ENCODE results near the gene SNTG2.
"Not testable (repeated sequence)": the region's sequence is repeated elsewhere in the genome, so short reads cannot be mapped to it uniquely, and the experiment has no call there.

SNTG2 gene

DNA sequence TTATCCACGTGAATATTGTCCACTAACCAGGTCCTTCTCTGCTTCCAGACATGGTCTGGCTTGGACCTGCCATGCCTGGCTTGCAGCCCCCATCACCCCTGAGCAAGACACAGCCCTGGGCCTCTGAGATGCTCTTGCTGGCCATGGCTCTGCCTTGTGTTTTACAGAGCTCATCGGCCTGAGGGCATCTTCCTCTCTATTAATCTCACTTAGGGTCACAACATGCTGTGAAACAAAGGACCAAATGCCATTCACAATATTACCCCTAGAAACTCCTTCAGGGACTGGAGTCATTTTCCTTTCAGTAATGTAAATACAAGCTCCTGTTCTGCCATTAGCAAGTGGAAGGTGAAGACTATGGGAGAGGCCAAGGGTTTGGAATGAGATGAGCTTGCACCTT is 455.8 kb downstream of the SNTG2 start:
- DNase-seq, result no peak
- H3K4me3 ChIP-seq (ENCODE audit: low read depth, low read length), result no peak overlapping the region
- no peaks in the 10 kb centered on the region for H3K9me3 ChIP-seq (ENCODE audit: severe bottlenecking)
- TF ChIP-seq, protein P1, sequence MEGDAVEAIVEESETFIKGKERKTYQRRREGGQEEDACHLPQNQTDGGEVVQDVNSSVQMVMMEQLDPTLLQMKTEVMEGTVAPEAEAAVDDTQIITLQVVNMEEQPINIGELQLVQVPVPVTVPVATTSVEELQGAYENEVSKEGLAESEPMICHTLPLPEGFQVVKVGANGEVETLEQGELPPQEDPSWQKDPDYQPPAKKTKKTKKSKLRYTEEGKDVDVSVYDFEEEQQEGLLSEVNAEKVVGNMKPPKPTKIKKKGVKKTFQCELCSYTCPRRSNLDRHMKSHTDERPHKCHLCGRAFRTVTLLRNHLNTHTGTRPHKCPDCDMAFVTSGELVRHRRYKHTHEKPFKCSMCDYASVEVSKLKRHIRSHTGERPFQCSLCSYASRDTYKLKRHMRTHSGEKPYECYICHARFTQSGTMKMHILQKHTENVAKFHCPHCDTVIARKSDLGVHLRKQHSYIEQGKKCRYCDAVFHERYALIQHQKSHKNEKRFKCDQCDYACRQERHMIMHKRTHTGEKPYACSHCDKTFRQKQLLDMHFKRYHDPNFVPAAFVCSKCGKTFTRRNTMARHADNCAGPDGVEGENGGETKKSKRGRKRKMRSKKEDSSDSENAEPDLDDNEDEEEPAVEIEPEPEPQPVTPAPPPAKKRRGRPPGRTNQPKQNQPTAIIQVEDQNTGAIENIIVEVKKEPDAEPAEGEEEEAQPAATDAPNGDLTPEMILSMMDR (IDR thresholded peaks at IDR 0.05; ENCODE audit: low read depth, low read length), result no peak
- no peaks in the 10 kb centered on the region for H3K36me3 ChIP-seq
- H3K27me3 ChIP-seq (ENCODE audit: insufficient read depth, low read depth, severe bottlenecking), result no peaks in the 10 kb centered on the region
- H3K27ac ChIP-seq, result no peak overlapping the region

DNA sequence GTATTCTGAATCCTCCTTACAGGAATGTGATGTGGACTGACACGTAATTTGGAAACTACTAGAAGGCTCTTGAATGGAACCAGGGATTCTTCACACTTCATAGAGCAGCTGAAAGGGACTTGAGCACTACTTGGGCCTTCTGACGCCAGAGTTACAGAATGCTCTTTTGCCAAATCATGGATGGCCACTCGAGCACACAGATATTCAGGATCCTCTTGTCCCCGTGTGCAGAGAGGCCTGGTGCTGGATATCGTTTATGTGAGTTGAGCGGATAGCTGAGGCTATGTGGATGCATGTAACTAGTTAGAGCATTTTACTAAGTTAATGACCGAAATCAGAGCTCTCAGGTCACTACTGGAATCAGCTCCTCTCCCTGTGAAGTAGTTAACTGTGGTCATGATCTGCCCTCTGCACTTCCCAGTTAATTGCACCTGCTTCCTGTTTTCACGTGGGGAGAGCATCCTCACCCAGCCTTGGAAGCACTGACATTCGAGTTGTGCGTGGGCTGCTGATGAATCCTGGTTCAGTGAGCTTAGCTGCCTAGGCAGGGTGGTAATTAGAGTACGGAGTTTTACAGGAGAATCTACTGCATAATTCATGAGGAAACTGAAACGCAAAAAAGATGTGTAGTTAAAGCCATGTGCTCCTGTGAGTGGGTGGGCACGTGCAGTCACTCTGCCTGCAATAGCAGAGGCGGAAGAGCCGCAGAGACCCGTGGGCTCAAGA is 457.5 kb downstream of the SNTG2 start:
- H3K4me3 ChIP-seq (ENCODE audit: low read depth, low read length), result no peak overlapping the region
- no peaks in the 10 kb centered on the region for H3K36me3 ChIP-seq
- no peak for DNase-seq
- TF ChIP-seq, protein P1 (IDR thresholded peaks at IDR 0.05; ENCODE audit: low read depth, low read length), result no peak
- no peak overlapping the region for H3K27ac ChIP-seq
- no peaks in the 10 kb centered on the region for H3K27me3 ChIP-seq (ENCODE audit: insufficient read depth, low read depth, severe bottlenecking)
- H3K9me3 ChIP-seq (ENCODE audit: severe bottlenecking), result peaks cover 3% of the 10 kb centered on the region

DNA sequence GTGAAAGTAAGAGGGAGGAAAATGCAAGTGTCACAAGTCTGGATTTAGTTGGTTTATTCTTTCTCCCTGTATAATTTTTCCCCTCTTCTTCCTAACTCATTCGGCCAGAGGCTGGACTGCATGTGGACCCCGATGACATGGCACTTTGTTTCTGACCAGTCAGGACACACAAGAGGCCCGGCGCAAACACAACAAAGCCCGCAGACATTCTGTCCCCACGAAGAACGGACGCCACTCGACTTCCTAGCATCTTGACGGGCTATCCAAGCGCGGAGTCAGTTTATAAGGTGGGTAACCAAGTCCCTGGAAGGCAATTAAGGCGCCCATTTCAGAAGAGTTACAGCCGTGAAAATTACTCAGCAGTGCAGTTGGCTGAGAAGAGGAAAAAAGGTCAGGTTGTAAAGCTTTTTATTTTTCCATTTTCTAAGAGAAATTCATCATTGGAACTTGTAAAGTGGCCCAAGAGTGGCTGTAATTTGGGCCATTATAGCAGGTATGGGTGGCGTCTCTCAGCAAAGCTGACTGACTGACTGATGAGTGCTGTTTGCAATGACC is 462.6 kb downstream of the SNTG2 start, which contains the start of gene TPO:
Gene TPO, plus strand, starts transcription at position 308 of the 555 bp plus-strand sequence. CDS start 946 bp downstream, outside the sequence.
- TF ChIP-seq, protein P1 (IDR thresholded peaks at IDR 0.05; ENCODE audit: low read depth, low read length), result no peak
- DNase-seq, result no peak
- Histone ChIP-seq H3K27ac (no peak within 1 kb of the TSS), H3K4me3 (ENCODE audit: low read depth, low read length) (no peak within 1 kb of the TSS), H3K9me3 (ENCODE audit: severe bottlenecking) (peaks cover 3% of the 10 kb centered on the region), H3K27me3 (ENCODE audit: insufficient read depth, low read depth, severe bottlenecking) (no peaks in the 10 kb centered on the region), H3K36me3 (no peaks in the 10 kb centered on the region)

DNA sequence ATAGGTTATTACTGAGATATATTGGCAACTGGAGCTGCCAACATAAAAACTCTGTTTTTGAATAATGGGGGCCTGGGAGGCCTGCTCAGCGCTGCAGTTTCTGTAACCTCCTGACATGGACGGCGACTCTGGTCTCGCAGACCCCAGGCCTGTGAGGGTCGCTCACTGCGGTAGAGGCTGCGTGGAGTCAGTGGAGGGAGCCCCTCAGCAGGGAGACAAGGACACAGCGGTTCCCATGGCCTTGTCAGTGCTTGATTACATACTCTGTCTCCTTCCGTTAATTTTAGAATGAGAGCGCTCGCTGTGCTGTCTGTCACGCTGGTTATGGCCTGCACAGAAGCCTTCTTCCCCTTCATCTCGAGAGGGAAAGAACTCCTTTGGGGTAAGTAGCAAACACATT is 463.5 kb downstream of the SNTG2 start:
- no peaks in the 10 kb centered on the region for H3K27me3 ChIP-seq (ENCODE audit: insufficient read depth, low read depth, severe bottlenecking)
- H3K4me3 ChIP-seq (ENCODE audit: low read depth, low read length), result no peak overlapping the region
- no peaks in the 10 kb centered on the region for H3K36me3 ChIP-seq
- DNase-seq, result no peak
- H3K27ac ChIP-seq, result no peak overlapping the region
- TF ChIP-seq, protein P1 (IDR thresholded peaks at IDR 0.05; ENCODE audit: low read depth, low read length), result peak; percentile 16; the same call in 1 of the 2 replicates
- H3K9me3 ChIP-seq (ENCODE audit: severe bottlenecking), result peaks cover 3% of the 10 kb centered on the region

DNA sequence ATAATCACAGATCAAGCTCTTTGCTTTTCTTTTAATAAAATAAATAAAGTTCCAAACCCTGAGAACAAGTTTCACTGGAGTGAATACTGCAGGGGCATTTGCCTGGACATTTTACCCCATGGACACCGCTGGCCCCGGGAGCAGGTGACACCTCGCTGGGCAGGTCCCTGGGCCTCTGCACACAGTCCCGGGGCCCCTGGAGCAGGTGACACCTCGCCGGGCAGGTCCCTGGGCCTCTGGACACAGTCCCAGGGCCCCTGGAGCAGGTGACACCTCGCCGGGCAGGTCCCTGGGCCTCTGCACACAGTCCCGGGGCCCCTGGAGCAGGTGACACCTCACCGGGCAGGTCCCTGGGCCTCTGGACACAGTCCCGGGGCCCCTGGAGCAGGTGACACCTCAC is 464.3 kb downstream of the SNTG2 start:
- not testable (repeated sequence) for H3K36me3 ChIP-seq; H3K4me3 ChIP-seq (ENCODE audit: low read depth, low read length)

DNA sequence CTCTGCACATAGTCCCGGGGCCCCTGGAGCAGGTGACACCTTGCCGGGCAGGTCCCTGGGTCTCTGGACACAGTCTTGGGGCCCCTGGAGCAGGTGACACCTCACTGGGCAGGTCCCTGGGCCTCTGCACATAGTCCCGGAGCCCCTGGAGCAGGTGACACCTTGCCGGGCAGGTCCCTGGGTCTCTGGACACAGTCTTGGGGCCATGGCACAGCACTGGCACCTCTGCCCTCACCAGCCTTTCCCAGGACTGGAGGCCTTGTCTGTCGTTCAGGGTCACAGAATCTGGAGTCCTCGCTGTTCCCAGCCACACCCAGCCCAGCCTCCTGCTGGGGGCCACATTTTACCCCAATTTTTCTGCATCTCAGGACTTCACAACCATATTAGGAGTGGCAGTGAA is 464.9 kb downstream of the SNTG2 start:
- TF ChIP-seq, protein P1 (IDR thresholded peaks at IDR 0.05; ENCODE audit: low read depth, low read length), result no peak
- H3K4me3 ChIP-seq (ENCODE audit: low read depth, low read length), result no peak overlapping the region
- H3K27me3 ChIP-seq (ENCODE audit: insufficient read depth, low read depth, severe bottlenecking), result no peaks in the 10 kb centered on the region
- H3K9me3 ChIP-seq (ENCODE audit: severe bottlenecking), result peaks cover 3% of the 10 kb centered on the region
- no peak overlapping the region for H3K27ac ChIP-seq
- no peak for DNase-seq
- no peaks in the 10 kb centered on the region for H3K36me3 ChIP-seq

More for the DNA sequence above, 464.3 kb downstream of the SNTG2 start:
- not testable (repeated sequence) for H3K27me3 ChIP-seq (ENCODE audit: insufficient read depth, low read depth, severe bottlenecking); DNase-seq; H3K9me3 ChIP-seq (ENCODE audit: severe bottlenecking); H3K27ac ChIP-seq

All from WERI-Rb-1 (cell line).